Measurements from ENCODE around the gene TPST1. TPM values are rescaled to one million over a fixed set of nuclear protein-coding genes. Genes with fewer than 3 reads are reported as not detected.

The TPST1 gene
- total RNA-seq, 1 donor from 2014 or later: 16.7 TPM

DNA sequence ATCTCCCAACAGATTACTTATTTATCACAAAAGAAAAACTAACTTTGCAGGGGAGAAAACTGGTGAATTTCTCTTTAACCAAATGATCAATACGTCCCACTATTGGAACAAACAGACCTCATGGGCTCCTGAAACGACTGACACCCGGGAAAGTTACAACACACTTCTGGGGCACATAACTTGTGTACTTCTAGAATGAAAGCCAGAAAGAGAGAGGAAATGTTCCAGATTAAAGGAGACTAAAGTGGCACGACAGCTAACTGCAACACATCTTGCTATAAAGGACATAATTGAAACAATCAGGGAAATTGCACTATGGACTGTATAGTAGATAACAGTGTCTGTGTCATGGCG, 14.7 kb upstream of the TPST1 start:
- Histone ChIP-seq H3K4me1 (no peaks in the 10 kb centered on the region), H3K4me3 (no peak overlapping the region), H3K9me3 (no peaks in the 10 kb centered on the region), H3K36me3 (no peaks in the 10 kb centered on the region), H3K27me3 (ENCODE audit: low read depth) (no peaks in the 10 kb centered on the region), H3K27ac (no peak overlapping the region)
- TF ChIP-seq, protein P1, sequence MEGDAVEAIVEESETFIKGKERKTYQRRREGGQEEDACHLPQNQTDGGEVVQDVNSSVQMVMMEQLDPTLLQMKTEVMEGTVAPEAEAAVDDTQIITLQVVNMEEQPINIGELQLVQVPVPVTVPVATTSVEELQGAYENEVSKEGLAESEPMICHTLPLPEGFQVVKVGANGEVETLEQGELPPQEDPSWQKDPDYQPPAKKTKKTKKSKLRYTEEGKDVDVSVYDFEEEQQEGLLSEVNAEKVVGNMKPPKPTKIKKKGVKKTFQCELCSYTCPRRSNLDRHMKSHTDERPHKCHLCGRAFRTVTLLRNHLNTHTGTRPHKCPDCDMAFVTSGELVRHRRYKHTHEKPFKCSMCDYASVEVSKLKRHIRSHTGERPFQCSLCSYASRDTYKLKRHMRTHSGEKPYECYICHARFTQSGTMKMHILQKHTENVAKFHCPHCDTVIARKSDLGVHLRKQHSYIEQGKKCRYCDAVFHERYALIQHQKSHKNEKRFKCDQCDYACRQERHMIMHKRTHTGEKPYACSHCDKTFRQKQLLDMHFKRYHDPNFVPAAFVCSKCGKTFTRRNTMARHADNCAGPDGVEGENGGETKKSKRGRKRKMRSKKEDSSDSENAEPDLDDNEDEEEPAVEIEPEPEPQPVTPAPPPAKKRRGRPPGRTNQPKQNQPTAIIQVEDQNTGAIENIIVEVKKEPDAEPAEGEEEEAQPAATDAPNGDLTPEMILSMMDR (IDR thresholded peaks at IDR 0.05): no peak
- ATAC-seq (no peak), DNase-seq (no peak)
- intact Hi-C loops (cut with DNase I): no loop called here

DNA sequence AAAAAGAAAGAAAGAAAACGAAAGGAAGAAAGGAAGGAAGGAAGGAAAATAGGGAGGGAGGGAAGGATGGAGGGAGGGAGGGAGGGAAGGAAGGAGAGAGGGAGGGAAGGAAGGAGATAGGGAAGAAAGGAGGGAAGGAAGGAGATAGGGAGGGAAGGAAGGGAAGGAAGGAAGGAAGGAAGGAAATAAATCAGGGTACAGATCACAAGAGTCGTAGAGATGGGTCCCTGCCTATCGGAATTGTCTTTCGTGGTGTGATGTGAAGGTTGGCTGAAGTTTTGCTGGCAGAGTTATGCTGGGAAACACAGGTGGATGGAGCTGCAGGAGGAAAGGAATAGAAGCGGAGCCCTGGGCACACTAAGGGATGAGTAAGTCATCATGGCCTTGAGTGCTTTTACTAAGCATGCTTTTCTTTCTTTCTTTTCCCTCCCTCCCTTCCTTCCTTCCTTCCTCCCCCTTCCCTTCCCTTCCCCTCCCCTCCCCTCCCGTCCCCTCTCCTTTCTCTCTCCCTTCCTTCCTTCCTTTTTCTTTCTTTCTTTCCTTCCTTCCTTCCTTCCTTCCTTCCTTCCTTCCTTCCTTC, 11.9 kb upstream of the TPST1 start:
- no peak for DNase-seq
- no peak for ATAC-seq

DNA sequence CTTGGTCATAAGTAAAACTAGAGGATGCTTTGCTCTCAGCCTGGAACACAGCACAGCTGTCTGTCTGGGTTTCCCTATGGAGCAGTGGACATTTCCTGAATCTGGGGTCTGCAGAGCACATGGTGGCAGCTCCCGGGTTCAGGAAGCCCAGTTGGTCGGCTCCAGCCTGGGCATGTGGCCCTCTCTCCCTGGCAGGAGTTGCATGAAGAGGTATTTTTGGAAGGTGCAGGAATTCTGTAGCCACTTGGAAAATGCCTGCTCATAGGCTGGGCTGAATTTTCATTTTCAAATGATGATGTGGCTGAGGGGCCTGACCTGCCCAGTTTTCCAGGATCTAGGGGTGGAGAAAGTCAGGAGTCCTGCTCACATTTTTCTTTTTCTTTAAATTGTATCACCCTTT, 6.7 kb upstream of the TPST1 start:
- Histone ChIP-seq H3K36me3 (no peaks in the 10 kb centered on the region), H3K27ac (no peak overlapping the region), H3K27me3 (ENCODE audit: low read depth) (no peaks in the 10 kb centered on the region), H3K4me3 (no peak overlapping the region), H3K4me1 (no peaks in the 10 kb centered on the region), H3K9me3 (no peaks in the 10 kb centered on the region)
- DNase-seq (no peak), ATAC-seq (no peak)
- intact Hi-C loops (cut with DNase I): no loop called here
- TF ChIP-seq, protein P1 (IDR thresholded peaks at IDR 0.05): no peak

More for the DNA sequence above, 11.9 kb upstream of the TPST1 start:
- Histone ChIP-seq H3K4me3 (no peak overlapping the region), H3K27ac (no peak overlapping the region), H3K27me3 (ENCODE audit: low read depth) (no peaks in the 10 kb centered on the region), H3K36me3 (no peaks in the 10 kb centered on the region), H3K9me3 (no peaks in the 10 kb centered on the region), H3K4me1 (no peaks in the 10 kb centered on the region)
- TF ChIP-seq, protein P1 (IDR thresholded peaks at IDR 0.05): no peak
- intact Hi-C loops (cut with DNase I): no loop called here

DNA sequence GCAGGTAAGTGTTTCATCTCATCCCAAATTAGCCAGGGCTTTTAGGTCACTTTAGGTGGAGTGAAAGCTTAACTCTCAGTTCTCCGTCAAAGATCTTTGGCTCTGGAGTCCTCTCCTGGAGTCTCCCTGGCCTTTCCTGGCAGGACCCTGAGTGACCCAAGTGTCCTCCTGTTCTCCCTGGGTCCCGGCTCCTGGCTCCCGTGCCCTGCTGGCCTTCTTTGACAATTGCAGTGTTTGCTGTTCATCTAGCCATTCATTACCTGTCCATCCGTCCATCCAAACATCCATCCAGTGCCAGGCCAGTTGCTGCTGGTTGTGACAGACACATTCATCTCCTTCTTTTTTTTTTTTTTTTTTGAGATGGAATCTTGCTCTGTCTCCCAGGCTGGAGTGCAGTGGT, 6.2 kb upstream of the TPST1 start:
- Histone ChIP-seq H3K9me3 (no peaks in the 10 kb centered on the region), H3K27ac (no peak overlapping the region), H3K27me3 (ENCODE audit: low read depth) (no peaks in the 10 kb centered on the region), H3K36me3 (no peaks in the 10 kb centered on the region), H3K4me3 (no peak overlapping the region), H3K4me1 (no peaks in the 10 kb centered on the region)
- intact Hi-C loops (cut with DNase I): no loop called here
- no peak for DNase-seq
- TF ChIP-seq, protein P1 (IDR thresholded peaks at IDR 0.05): no peak
- no peak for ATAC-seq

DNA sequence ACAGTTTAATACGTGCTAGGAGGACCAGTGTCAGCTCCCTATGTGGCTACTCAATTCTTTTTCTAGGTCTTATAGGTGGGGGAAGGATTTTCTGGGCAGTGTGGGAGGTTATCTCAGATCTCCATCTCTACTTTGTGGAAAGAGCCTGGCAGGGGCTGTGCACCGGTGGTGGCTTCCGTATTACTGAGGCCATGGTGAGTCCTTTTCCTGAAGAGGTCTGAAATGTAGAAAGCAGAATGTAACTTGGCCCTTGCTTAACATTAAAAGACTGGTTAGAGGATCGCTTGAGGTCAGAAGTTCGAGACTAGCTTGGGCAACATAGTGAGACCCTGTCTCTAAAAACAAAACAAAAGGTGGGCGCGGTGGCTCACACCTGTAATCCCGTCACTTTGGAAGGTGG, 2.7 kb upstream of the TPST1 start:
- Histone ChIP-seq H3K9me3 (no peaks in the 10 kb centered on the region), H3K4me3 (no peak overlapping the region), H3K27me3 (ENCODE audit: low read depth) (no peaks in the 10 kb centered on the region), H3K27ac (no peak overlapping the region), H3K4me1 (peaks cover 20% of the 10 kb centered on the region), H3K36me3 (no peaks in the 10 kb centered on the region)
- ATAC-seq (no peak), DNase-seq (no peak)
- intact Hi-C loops (cut with DNase I): no loop called here
- TF ChIP-seq, protein P1 (IDR thresholded peaks at IDR 0.05): no peak

DNA sequence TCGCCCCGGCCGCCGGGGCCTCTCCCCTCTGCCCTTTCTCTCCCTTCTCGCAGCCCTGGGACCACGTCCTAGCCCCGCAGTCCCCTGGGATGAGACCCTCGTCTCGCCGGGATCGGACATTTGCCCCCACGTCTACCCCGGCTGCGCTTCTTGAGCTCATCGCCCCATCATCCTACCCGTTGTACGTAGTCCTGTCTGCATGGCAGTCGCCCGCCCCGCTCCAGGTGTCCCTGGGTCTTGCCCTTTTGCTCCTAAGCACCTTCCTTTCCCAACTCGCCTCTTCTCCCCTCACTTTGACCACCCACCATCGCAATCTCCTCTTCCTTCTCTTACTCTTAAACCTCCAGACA, 582 bp downstream of the TPST1 start:
- H3K27ac ChIP-seq: peak overlapping the region; percentile 79
- peak; percentile 10 to 23 for ATAC-seq
- no peaks in the 10 kb centered on the region for H3K9me3 ChIP-seq

More for the DNA sequence above, 582 bp downstream of the TPST1 start:
- Histone ChIP-seq H3K4me3 (peak overlapping the region; percentile 98), H3K27me3 (ENCODE audit: low read depth) (no peaks in the 10 kb centered on the region), H3K36me3 (no peaks in the 10 kb centered on the region), H3K4me1 (peaks cover 28% of the 10 kb centered on the region)
- intact Hi-C loops (cut with DNase I): no loop called here
- no peak for DNase-seq
- TF ChIP-seq, protein P1 (IDR thresholded peaks at IDR 0.05): no peak
